ENCODE data around the gene DNM1. TPM values are rescaled to one million over a fixed set of nuclear protein-coding genes. Genes with fewer than 3 reads are reported as not detected.

The DNM1 gene
- total RNA-seq, 1 donor from 2014 or later, result 84.0 TPM

DNA sequence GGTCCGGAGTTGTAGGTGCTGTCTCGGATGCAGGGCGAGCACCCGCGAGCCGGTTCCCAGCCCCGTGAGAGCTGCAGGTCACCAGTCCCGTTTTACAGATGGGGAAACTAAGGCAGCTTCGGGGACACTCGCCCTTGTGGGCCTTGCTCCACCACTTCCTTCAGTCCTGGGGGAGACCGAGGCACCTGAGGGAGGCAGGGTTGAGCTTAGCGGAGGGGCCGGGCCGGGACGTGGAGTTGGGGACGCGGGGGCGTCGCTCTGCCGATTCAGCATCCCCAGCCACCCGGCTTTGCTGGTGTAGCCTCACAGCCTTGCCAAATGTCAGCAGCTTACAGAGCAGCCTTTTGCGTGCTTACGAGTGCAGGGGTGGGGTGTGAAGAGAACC is 42.6 kb upstream of the DNM1 start:
- Mint-ChIP-seq H3K4me1 (peaks cover 5% of the 10 kb centered on the region), H3K27me3 (ENCODE audit: low read depth) (no peaks in the 10 kb centered on the region), H3K4me3 (peak overlapping the region; percentile 90), H3K36me3 (ENCODE audit: low read depth) (peaks cover 4% of the 10 kb centered on the region), H3K9me3 (no peaks in the 10 kb centered on the region), H3K27ac (ENCODE audit: unreplicated experiment) (no peak overlapping the region)
- no peak for DNase-seq (ENCODE audit: low read depth, low spot score)
- TF ChIP-seq, protein P1, sequence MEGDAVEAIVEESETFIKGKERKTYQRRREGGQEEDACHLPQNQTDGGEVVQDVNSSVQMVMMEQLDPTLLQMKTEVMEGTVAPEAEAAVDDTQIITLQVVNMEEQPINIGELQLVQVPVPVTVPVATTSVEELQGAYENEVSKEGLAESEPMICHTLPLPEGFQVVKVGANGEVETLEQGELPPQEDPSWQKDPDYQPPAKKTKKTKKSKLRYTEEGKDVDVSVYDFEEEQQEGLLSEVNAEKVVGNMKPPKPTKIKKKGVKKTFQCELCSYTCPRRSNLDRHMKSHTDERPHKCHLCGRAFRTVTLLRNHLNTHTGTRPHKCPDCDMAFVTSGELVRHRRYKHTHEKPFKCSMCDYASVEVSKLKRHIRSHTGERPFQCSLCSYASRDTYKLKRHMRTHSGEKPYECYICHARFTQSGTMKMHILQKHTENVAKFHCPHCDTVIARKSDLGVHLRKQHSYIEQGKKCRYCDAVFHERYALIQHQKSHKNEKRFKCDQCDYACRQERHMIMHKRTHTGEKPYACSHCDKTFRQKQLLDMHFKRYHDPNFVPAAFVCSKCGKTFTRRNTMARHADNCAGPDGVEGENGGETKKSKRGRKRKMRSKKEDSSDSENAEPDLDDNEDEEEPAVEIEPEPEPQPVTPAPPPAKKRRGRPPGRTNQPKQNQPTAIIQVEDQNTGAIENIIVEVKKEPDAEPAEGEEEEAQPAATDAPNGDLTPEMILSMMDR (conservative IDR thresholded peaks at IDR 0.05), result no peak

DNA sequence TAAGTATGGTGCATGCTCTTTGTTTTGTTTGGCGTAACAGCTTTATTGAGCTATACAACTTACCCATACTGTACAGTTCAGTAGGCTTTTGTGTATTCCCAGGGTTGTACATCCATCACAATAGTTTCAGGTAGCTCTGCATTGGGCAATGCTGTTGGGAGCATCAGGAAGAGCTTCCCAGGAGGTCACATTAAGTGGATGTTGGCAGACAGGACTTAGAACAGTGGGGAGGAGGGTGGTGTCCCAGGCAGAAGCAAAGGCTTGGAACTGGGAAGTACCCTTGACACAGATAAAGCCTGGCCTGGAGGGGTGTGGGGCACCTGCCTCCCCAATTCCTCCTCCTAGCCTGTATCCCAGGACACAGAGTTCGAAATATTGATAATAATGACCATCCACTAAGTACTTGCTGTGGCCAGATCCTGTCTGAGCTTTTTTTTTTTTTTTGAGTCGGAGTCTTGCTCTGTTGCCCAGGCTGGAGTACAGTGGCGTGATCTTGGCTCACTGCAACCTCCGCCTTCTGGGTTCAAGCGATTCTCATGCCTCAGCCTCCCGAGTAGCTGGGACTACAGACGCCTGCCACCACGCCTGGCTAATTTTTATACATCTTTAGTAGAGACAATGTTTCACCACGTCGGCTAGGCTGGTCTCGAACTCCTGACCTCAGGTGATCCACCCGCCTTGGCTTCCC is 41.8 kb upstream of the DNM1 start:
- H3K36me3 Mint-ChIP-seq (ENCODE audit: low read depth), result peaks cover 5% of the 10 kb centered on the region
- H3K4me3 Mint-ChIP-seq, result peak overlapping the region; percentile 90
- peaks cover 5% of the 10 kb centered on the region for H3K4me1 Mint-ChIP-seq
- DNase-seq (ENCODE audit: low read depth, low spot score), result no peak
- H3K27me3 Mint-ChIP-seq (ENCODE audit: low read depth), result no peaks in the 10 kb centered on the region
- no peaks in the 10 kb centered on the region for H3K9me3 Mint-ChIP-seq
- no peak overlapping the region for H3K27ac Mint-ChIP-seq (ENCODE audit: unreplicated experiment)
- TF ChIP-seq, protein P1 (conservative IDR thresholded peaks at IDR 0.05), result no peak

DNA sequence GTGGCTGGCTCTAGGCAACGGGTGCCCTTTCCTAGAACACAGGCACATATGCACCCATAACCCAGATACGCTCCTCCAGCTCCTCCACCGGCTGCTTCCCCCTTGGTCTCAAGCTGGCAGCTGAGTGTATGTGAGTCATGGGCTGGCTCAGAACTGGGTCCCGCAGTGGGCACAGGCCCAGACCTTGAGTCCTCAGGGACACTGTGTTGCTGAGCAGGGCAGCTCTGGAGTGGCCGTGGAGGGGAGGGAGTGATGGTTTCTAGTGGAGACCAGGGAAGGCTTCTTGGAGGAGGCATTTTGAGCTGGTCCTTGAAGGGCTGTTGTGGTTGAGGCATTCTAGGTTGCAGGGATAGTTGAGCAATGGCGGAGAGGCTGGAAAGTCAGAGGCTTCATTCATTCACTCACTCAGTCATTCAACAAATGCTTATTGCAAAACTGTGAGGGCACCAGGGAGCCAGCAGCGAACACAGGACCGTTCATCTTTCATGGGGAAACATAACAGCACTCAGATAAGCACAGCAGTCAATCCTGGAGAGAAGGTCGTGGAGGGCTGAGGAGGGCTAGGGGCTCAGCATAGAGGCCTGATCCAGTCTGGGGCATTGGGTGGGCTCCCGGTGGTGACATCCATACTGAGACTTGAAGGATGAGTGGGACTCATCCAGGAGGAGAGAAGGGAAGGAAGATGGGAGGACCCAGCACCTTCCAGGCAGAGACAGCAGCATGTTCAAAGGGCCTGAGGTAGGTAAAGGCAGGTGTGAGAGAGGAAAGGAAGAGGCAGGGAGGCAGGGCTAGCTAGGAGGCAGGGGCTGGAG is 40.8 kb upstream of the DNM1 start:
- H3K36me3 Mint-ChIP-seq (ENCODE audit: low read depth), result peaks cover 8% of the 10 kb centered on the region
- H3K27ac Mint-ChIP-seq (ENCODE audit: unreplicated experiment), result peak overlapping the region; percentile 68
- peak overlapping the region; percentile 76 for H3K4me3 Mint-ChIP-seq
- TF ChIP-seq, protein P1 (conservative IDR thresholded peaks at IDR 0.05), result no peak
- DNase-seq (ENCODE audit: low read depth, low spot score), result no peak
- peaks cover 5% of the 10 kb centered on the region for H3K4me1 Mint-ChIP-seq
- H3K27me3 Mint-ChIP-seq (ENCODE audit: low read depth), result no peaks in the 10 kb centered on the region
- no peaks in the 10 kb centered on the region for H3K9me3 Mint-ChIP-seq

DNA sequence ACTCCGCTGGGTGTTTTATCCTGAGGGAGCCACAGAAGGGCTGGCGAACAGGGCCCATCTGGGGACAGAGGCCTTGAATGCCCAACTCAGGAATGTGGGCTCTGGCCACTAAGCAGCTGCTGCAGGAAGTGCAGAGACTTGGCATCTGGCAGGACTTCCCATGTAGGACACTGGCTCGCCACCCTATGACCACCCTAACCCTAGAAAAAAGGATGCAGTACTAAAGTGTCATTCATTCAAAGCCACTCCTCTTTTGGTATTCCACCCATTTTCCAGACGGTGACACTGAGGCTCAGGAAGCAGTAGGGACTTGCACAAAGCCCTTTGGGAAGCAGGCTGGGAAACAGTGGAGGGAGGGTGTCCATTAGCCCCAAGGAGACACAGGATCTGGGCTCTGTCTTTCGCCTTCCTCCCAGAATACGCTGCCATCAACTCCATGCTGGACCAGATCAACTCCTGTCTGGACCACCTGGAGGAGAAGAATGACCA is 40.1 kb upstream of the DNM1 start:
- Mint-ChIP-seq H3K27ac (ENCODE audit: unreplicated experiment) (no peak overlapping the region), H3K4me3 (peak overlapping the region; percentile 76), H3K4me1 (peaks cover 5% of the 10 kb centered on the region), H3K9me3 (no peaks in the 10 kb centered on the region), H3K27me3 (ENCODE audit: low read depth) (no peaks in the 10 kb centered on the region), H3K36me3 (ENCODE audit: low read depth) (peaks cover 8% of the 10 kb centered on the region)
- TF ChIP-seq, protein P1 (conservative IDR thresholded peaks at IDR 0.05), result no peak
- DNase-seq (ENCODE audit: low read depth, low spot score), result no peak

DNA sequence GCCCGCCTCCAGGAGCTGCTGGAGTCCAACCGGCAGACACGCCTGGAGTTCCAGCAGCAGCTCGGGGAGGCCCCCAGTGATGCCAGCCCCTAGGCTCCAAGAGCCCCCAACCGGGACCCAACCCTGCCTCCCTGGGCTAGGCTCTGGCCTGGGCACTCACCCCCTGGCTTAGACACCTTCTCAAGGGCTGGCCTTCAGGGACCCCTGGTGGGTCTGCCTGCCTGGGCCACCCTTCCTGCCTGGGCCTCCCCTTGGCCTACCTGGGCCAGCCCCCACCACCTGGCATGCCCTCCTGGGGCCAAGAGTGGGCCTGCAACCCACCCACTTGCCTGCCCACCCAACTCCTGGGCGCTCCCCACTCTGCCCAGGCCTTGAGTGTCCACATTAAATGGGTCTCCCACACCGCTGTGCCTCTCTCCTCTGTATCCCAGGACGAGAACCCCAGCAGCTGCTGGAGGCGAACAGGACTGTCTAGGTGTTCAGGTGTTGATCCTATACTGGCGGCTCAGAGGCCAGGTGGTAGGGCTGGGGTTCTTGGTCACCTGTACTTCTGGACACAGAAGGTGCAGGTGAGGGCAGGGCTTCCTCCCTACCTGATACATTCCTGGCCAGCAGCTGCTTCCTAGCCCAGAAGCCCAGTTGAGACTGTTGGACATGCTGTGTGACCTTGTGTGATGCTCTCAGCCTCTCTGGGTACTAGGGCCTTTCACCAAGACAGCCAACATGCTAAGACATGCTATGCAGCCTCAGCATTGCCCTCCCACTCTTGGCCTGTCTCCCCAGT is 39.5 kb upstream of the DNM1 start:
- Mint-ChIP-seq H3K36me3 (ENCODE audit: low read depth) (peaks cover 11% of the 10 kb centered on the region), H3K9me3 (no peaks in the 10 kb centered on the region), H3K4me1 (peaks cover 5% of the 10 kb centered on the region), H3K27me3 (ENCODE audit: low read depth) (no peaks in the 10 kb centered on the region), H3K4me3 (peak overlapping the region; percentile 64), H3K27ac (ENCODE audit: unreplicated experiment) (no peak overlapping the region)
- TF ChIP-seq, protein P1 (conservative IDR thresholded peaks at IDR 0.05), result no peak
- DNase-seq (ENCODE audit: low read depth, low spot score), result no peak

Measured in neural crest cell (in vitro differentiated cells).